ENCODE data around the gene NARF.

NARF gene

DNA sequence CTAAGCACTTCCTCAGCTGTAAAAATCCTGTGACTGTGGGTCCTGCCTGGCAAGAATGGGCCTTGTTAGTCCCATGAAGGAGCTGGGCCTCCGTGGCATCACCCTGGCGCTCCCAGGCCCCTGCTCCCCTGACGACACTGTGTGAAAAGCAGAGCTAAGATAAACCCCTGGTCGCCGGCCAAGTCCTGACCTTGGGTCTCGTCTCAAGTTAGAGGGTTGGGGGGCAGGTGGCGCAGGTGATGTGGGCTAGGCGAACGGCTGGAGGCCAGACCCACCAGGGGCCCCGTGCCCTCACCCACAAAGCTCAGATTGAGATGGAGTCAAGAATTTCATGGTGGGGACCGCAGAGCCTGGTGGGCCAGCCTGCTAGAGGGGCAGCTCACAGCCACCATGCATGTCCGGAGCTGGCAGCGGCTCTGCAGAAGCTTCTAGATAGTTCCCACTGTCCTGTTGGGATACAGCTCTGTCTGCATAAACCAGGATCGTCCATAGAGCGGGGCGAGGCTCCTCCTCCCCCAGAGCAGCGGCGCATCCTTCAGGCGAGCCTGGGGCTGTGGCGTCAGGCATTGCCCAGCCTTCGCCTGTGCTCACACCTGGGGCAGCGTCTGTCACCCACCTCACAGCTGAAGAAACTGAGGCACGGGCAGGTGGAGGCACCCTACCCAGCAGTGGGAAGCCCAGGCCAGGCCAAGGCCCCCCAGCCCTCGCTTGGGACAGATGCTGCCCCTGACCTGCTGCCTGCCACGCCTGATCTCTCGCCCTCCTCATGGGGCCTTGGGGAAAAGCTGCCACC is 19.9 kb upstream of the NARF start:
- H4K91ac ChIP-seq (ENCODE audit: low read depth, low read length) = no peak overlapping the region
- peaks cover 21 to 26% of the 10 kb centered on the region in 2 experiments for H3K36me3 ChIP-seq (ENCODE audit: control insufficient read depth in 1 of 2, insufficient read depth in 2 of 2, low read length in 2 of 2)
- no peak overlapping the region for H2BK12ac ChIP-seq (ENCODE audit: low read length)
- no peak overlapping the region for H3K14ac ChIP-seq (ENCODE audit: low read length)
- no peak overlapping the region for H3K4me3 ChIP-seq (ENCODE audit: low read depth, low read length)
- no peak overlapping the region for H3K23ac ChIP-seq (ENCODE audit: low read length)
- no peaks in the 10 kb centered on the region for H3K9me3 ChIP-seq (ENCODE audit: insufficient read depth, low read depth, low read length)
- no peak overlapping the region for H2BK5ac ChIP-seq (ENCODE audit: low read depth, low read length, poor library complexity)
- H2BK120ac ChIP-seq (ENCODE audit: insufficient read depth, low read length, poor library complexity) = no peak overlapping the region
- no peak overlapping the region for H3K18ac ChIP-seq (ENCODE audit: low read length)
- H3K9ac ChIP-seq (ENCODE audit: low read length) = no peak overlapping the region
- no peak overlapping the region for H4K8ac ChIP-seq (ENCODE audit: low read depth, low read length)
- no peaks in the 10 kb centered on the region for H3K79me1 ChIP-seq (ENCODE audit: low read length)
- no peak overlapping the region for H3K4me2 ChIP-seq (ENCODE audit: low read length)
- no peak overlapping the region for H2AFZ ChIP-seq (ENCODE audit: insufficient read depth, low read length, poor library complexity)
- no peak overlapping the region for H3K27ac ChIP-seq (ENCODE audit: low read depth, low read length)
- no peak overlapping the region for H4K12ac ChIP-seq (ENCODE audit: low read depth, low read length)
- no peak overlapping the region for H2AK5ac ChIP-seq (ENCODE audit: low read length)
- H3K27me3 ChIP-seq (ENCODE audit: insufficient read depth, low read length) = no peaks in the 10 kb centered on the region
- no peak for DNase-seq
- H3K4me1 ChIP-seq (ENCODE audit: control insufficient read depth in 1 of 2, insufficient read depth in 2 of 2, low read length in 2 of 2) = peaks cover 5% of the 10 kb centered on the region in 2 experiments
- WGBS (ENCODE audit: extremely low coverage, insufficient coverage, insufficient read length) = no CpG with 5 or more reads among the region's 26 CpGs
- H3K79me2 ChIP-seq (ENCODE audit: control insufficient read depth, insufficient read depth, low read length, poor library complexity) = no peaks in the 10 kb centered on the region
- H3K4ac ChIP-seq (ENCODE audit: low read depth, low read length) = no peak overlapping the region

DNA sequence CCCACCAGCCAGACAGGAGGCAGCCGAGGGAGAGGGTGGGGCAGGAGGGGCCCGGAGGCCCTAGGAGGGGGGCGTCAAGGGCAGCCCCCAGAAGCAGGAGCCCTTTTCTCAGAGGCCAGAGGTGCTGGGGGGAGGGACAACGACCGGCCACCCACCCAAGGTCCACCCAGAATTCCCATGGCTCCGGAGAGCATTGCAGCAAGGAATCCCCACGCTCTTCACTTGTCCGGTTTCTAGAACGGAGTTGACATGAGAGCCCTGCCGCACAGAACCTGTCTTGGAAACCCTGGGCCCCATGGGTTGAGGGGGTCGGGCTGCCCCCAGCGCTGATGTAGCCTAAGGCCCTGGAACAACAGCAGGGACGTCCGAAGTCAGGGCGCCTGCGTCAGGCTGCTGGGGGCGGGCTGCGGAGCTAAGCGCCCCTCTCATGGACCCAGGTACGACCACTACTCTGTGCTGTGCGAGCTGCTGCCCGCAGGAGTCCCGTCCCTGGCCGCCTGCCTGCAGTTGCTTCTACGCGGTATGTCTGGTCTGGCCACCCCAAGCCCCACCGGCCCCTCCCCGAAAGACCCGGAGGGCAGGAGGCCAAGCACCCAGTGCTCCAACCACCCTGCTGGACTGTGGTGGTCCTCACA is 19.2 kb upstream of the NARF start:
- H2BK120ac ChIP-seq (ENCODE audit: insufficient read depth, low read length, poor library complexity) = no peak overlapping the region
- peaks cover 28 to 33% of the 10 kb centered on the region in 2 experiments for H3K36me3 ChIP-seq (ENCODE audit: control insufficient read depth in 1 of 2, insufficient read depth in 2 of 2, low read length in 2 of 2)
- no peak overlapping the region for H2BK12ac ChIP-seq (ENCODE audit: low read length)
- H2AFZ ChIP-seq (ENCODE audit: insufficient read depth, low read length, poor library complexity) = no peak overlapping the region
- DNase-seq = no peak
- H3K18ac ChIP-seq (ENCODE audit: low read length) = no peak overlapping the region
- no peak overlapping the region for H3K4ac ChIP-seq (ENCODE audit: low read depth, low read length)
- H2BK5ac ChIP-seq (ENCODE audit: low read depth, low read length, poor library complexity) = no peak overlapping the region
- no peak overlapping the region for H3K14ac ChIP-seq (ENCODE audit: low read length)
- H4K91ac ChIP-seq (ENCODE audit: low read depth, low read length) = no peak overlapping the region
- WGBS (ENCODE audit: extremely low coverage, insufficient coverage, insufficient read length) = no CpG with 5 or more reads among the region's 29 CpGs
- H3K79me1 ChIP-seq (ENCODE audit: low read length) = no peaks in the 10 kb centered on the region
- H3K27ac ChIP-seq (ENCODE audit: low read depth, low read length) = no peak overlapping the region
- H3K9me3 ChIP-seq (ENCODE audit: insufficient read depth, low read depth, low read length) = no peaks in the 10 kb centered on the region
- no peaks in the 10 kb centered on the region for H3K79me2 ChIP-seq (ENCODE audit: control insufficient read depth, insufficient read depth, low read length, poor library complexity)
- no peak overlapping the region for H3K23ac ChIP-seq (ENCODE audit: low read length)
- H3K4me2 ChIP-seq (ENCODE audit: low read length) = no peak overlapping the region
- H2AK5ac ChIP-seq (ENCODE audit: low read length) = no peak overlapping the region
- H3K4me3 ChIP-seq (ENCODE audit: low read depth, low read length) = no peak overlapping the region
- peaks cover 5% of the 10 kb centered on the region in 2 experiments for H3K4me1 ChIP-seq (ENCODE audit: control insufficient read depth in 1 of 2, insufficient read depth in 2 of 2, low read length in 2 of 2)
- no peak overlapping the region for H3K9ac ChIP-seq (ENCODE audit: low read length)
- H3K27me3 ChIP-seq (ENCODE audit: insufficient read depth, low read length) = no peaks in the 10 kb centered on the region
- no peak overlapping the region for H4K8ac ChIP-seq (ENCODE audit: low read depth, low read length)
- H4K12ac ChIP-seq (ENCODE audit: low read depth, low read length) = no peak overlapping the region

DNA sequence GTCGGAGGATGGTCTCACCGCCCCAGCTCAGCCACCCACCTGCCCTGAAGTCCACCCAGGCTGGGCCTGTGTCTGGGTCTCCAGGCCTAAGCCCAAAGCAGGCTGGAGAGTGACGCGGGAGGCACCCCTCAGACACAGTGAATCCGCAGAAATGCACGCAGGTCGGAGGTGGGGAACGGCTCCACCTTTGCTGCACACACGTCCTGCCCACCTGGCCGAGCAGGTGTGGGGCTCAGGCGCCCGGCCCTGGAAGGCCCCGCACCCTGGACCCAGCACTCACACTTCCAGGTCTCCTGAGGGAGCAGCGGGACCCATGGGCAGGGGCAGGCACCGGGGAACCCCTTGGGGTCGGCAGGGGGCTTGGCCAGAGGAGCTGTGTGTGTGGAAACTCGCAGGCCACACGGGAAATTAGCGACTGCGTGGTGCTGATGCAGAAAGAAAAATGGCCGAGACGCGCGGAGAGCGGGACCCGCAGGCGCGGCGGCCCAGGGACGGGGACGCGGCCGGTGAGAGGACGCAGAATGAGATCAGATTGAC is 18.6 kb upstream of the NARF start:
- Histone ChIP-seq H2BK5ac (ENCODE audit: low read depth, low read length, poor library complexity) (no peak overlapping the region), H3K4me2 (ENCODE audit: low read length) (no peak overlapping the region), H3K14ac (ENCODE audit: low read length) (no peak overlapping the region), H4K12ac (ENCODE audit: low read depth, low read length) (peak overlapping the region; percentile 31), H3K4me3 (ENCODE audit: low read depth, low read length) (no peak overlapping the region), H2BK120ac (ENCODE audit: insufficient read depth, low read length, poor library complexity) (no peak overlapping the region), H2AK5ac (ENCODE audit: low read length) (no peak overlapping the region), H3K9ac (ENCODE audit: low read length) (no peak overlapping the region), H3K23ac (ENCODE audit: low read length) (no peak overlapping the region), H3K36me3 (ENCODE audit: control insufficient read depth in 1 of 2, insufficient read depth in 2 of 2, low read length in 2 of 2) (peaks cover 33 to 39% of the 10 kb centered on the region in 2 experiments), H4K91ac (ENCODE audit: low read depth, low read length) (no peak overlapping the region), H3K18ac (ENCODE audit: low read length) (no peak overlapping the region), H3K79me1 (ENCODE audit: low read length) (no peaks in the 10 kb centered on the region), H3K4me1 (ENCODE audit: control insufficient read depth in 1 of 2, insufficient read depth in 2 of 2, low read length in 2 of 2) (peaks cover 5% of the 10 kb centered on the region in 2 experiments), H3K9me3 (ENCODE audit: insufficient read depth, low read depth, low read length) (no peaks in the 10 kb centered on the region), H4K8ac (ENCODE audit: low read depth, low read length) (no peak overlapping the region), H3K27ac (ENCODE audit: low read depth, low read length) (no peak overlapping the region), H3K79me2 (ENCODE audit: control insufficient read depth, insufficient read depth, low read length, poor library complexity) (no peaks in the 10 kb centered on the region), H2BK12ac (ENCODE audit: low read length) (no peak overlapping the region), H3K27me3 (ENCODE audit: insufficient read depth, low read length) (no peaks in the 10 kb centered on the region), H2AFZ (ENCODE audit: insufficient read depth, low read length, poor library complexity) (no peak overlapping the region), H3K4ac (ENCODE audit: low read depth, low read length) (no peak overlapping the region)
- DNase-seq = no peak
- WGBS (ENCODE audit: extremely low coverage, insufficient coverage, insufficient read length) = no CpG with 5 or more reads among the region's 34 CpGs

DNA sequence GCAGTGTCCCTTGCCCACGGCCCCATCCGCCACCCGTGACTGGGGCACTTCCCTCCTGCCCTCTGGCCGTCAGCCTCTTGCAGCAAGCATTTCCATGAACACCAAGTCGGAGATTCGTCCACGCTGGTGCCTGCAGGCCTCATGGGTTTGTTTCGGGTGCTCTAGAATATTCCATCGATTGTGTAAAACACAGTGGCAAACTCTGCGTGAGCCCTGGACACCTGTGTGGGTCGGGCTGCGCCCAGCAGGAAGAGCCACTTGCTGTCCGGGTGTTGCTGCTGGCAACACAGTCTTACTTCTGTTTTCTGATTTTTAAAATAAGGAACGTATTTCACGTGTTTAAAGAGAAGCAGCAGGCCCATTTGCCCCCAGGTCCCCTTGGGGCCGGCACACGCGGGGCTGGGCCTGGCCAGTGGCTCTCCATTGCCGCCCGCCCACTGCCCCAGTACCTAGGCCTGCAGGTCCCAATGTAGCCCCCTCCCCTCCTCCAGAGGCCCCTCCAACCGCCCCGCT is 18.0 kb upstream of the NARF start:
- Histone ChIP-seq H3K4me3 (ENCODE audit: low read depth, low read length) (no peak overlapping the region), H3K4me2 (ENCODE audit: low read length) (no peak overlapping the region), H2AFZ (ENCODE audit: insufficient read depth, low read length, poor library complexity) (no peak overlapping the region), H3K23ac (ENCODE audit: low read length) (no peak overlapping the region), H3K9ac (ENCODE audit: low read length) (no peak overlapping the region), H3K79me2 (ENCODE audit: control insufficient read depth, insufficient read depth, low read length, poor library complexity) (no peaks in the 10 kb centered on the region), H2BK12ac (ENCODE audit: low read length) (no peak overlapping the region), H3K27ac (ENCODE audit: low read depth, low read length) (no peak overlapping the region), H3K79me1 (ENCODE audit: low read length) (no peaks in the 10 kb centered on the region), H4K8ac (ENCODE audit: low read depth, low read length) (no peak overlapping the region), H3K4ac (ENCODE audit: low read depth, low read length) (no peak overlapping the region), H2BK120ac (ENCODE audit: insufficient read depth, low read length, poor library complexity) (no peak overlapping the region), H2AK5ac (ENCODE audit: low read length) (no peak overlapping the region), H3K36me3 (ENCODE audit: control insufficient read depth in 1 of 2, insufficient read depth in 2 of 2, low read length in 2 of 2) (peaks cover 40 to 43% of the 10 kb centered on the region in 2 experiments), H3K18ac (ENCODE audit: low read length) (no peak overlapping the region), H4K91ac (ENCODE audit: low read depth, low read length) (no peak overlapping the region), H2BK5ac (ENCODE audit: low read depth, low read length, poor library complexity) (no peak overlapping the region), H3K4me1 (ENCODE audit: control insufficient read depth in 1 of 2, insufficient read depth in 2 of 2, low read length in 2 of 2) (peaks cover 1% of the 10 kb centered on the region in 2 experiments), H3K9me3 (ENCODE audit: insufficient read depth, low read depth, low read length) (no peaks in the 10 kb centered on the region), H3K27me3 (ENCODE audit: insufficient read depth, low read length) (no peaks in the 10 kb centered on the region), H4K12ac (ENCODE audit: low read depth, low read length) (no peak overlapping the region), H3K14ac (ENCODE audit: low read length) (no peak overlapping the region)
- no peak for DNase-seq
- no CpG with 5 or more reads among the region's 22 CpGs for WGBS (ENCODE audit: extremely low coverage, insufficient coverage, insufficient read length)

Measured in trophoblast cell (in vitro differentiated cells and primary cell).